Mucosa of gallbladder (tissue), 1 donor: ENCODE data around the gene PIGL. TPM values are rescaled to one million over a fixed set of nuclear protein-coding genes. Genes with fewer than 3 reads are reported as not detected.
"Not testable (repeated sequence)": the region's sequence is repeated elsewhere in the genome, so short reads cannot be mapped to it uniquely, and the experiment has no call there.

ENCODE experiments used
- DNase-seq: peaks from one replicate; pipeline ENCODE4 v3.0.0-alpha.2; 2020; ENCODE audit warnings: low spot score
- total RNA-seq: library from RNA; stranded (reverse); gene quantifications from one replicate; pipeline ENCODE4 v1.2.1, GENCODE V29; 2021
- donor health status: DM: no; HTN: no; CAD: no.

PIGL gene
- total RNA-seq, 1 donor from 2014 or later = 23.5 TPM

GRCh38 chr17:16216341-16217001, 539 bp upstream of the PIGL start:
- DNase-seq = not testable (repeated sequence)

GRCh38 chr17:16222406-16222805, 5.4 kb downstream of the PIGL start:
- DNase-seq = no peak

GRCh38 chr17:16229912-16230561, 13.0 kb downstream of the PIGL start:
- not testable (repeated sequence) for DNase-seq

- no peak for DNase-seq
Observed at GRCh38 chr17:16232391-16232790, 15.4 kb downstream of the PIGL start.

- DNase-seq = no peak
Observed at GRCh38 chr17:16239931-16240330, 22.9 kb downstream of the PIGL start.

GRCh38 chr17:16241906-16242399, 24.9 kb downstream of the PIGL start:
- no peak for DNase-seq

- DNase-seq = no peak
Observed at GRCh38 chr17:16243385-16243784, 26.4 kb downstream of the PIGL start.

GRCh38 chr17:16243801-16244567, 27.0 kb downstream of the PIGL start:
- no peak for DNase-seq

GRCh38 chr17:16247586-16247984, 30.6 kb downstream of the PIGL start:
- DNase-seq = no peak

GRCh38 chr17:16250635-16251034, 33.6 kb downstream of the PIGL start:
- no peak for DNase-seq

GRCh38 chr17:16251043-16251442, 34.0 kb downstream of the PIGL start:
- DNase-seq = no peak

- no peak for DNase-seq
Observed at GRCh38 chr17:16251556-16251955, 34.5 kb downstream of the PIGL start.

GRCh38 chr17:16254773-16255400, 37.9 kb downstream of the PIGL start:
- no peak for DNase-seq

- peak; percentile 70 for DNase-seq
Observed at GRCh38 chr17:16255481-16255921, 38.5 kb downstream of the PIGL start.

GRCh38 chr17:16258901-16259300, 41.9 kb downstream of the PIGL start:
- DNase-seq = no peak

GRCh38 chr17:16259926-16260325, 42.9 kb downstream of the PIGL start:
- no peak for DNase-seq

- no peak for DNase-seq
Observed at GRCh38 chr17:16261049-16261448, 44.0 kb downstream of the PIGL start.

- DNase-seq = no peak
Observed at GRCh38 chr17:16262201-16262600, 45.2 kb downstream of the PIGL start.

- no peak for DNase-seq
Observed at GRCh38 chr17:16267174-16267573, 50.2 kb downstream of the PIGL start.

- DNase-seq = no peak
Observed at GRCh38 chr17:16269658-16270057, 52.6 kb downstream of the PIGL start.

GRCh38 chr17:16272111-16272840, 55.3 kb downstream of the PIGL start:
- no peak for DNase-seq
